Stimulated activated naive CD4-positive, alpha-beta T cell (primary cell): Measurements from ENCODE around the gene GNAQ.
"Not testable (repeated sequence)": the region's sequence is repeated elsewhere in the genome, so short reads cannot be mapped to it uniquely, and the experiment has no call there.

ENCODE experiments used
- DNase-seq, 6 experiments: peaks; one replicate each; lab custom pipeline; 2025; lab: John Stamatoyannopoulos, UW

Gene GNAQ

DNA sequence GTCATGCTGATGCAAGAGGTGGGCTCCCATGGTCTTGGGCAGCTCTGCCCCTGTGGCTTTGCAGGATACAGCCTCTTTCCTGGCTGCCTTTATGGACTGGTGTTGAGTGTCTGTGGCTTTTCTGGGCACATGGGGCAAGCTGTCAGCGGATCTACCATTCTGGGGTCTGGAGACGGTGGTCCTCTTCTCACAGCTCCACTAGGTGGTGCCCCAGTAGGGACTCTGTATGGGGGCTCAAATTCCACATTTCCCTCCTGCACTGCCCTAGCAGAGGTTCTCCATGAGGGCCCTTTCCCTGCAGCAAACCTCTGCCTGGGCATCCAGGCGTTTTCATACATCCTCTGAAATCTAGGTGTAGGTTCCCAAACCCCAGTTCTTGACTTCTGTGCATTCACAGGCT is 340.9 kb downstream of the GNAQ start:
- DNase-seq = not testable (repeated sequence)

DNA sequence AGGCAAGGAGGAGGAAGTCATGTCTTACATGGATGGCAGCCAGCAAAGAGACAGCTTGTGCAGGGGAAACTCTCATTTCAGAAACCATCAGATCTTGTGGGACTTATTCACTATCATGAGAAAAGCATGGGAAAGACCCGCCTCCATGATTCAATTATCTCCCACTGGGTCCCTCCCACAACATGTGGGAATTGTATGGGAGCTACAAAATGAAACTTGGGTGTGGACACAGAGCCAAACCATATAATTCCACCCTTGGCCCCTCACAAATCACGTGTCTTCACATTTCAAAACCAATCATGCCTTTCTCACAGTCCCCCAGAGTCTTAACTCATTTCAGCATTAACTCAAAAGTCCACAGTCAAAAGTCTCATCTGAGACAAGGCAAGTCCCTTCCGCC is 341.5 kb downstream of the GNAQ start:
- DNase-seq = not testable (repeated sequence)

- not testable (repeated sequence) for DNase-seq
Measured at GRCh38 chr9:77687737-77688136, 343.9 kb downstream of the GNAQ start.

DNA sequence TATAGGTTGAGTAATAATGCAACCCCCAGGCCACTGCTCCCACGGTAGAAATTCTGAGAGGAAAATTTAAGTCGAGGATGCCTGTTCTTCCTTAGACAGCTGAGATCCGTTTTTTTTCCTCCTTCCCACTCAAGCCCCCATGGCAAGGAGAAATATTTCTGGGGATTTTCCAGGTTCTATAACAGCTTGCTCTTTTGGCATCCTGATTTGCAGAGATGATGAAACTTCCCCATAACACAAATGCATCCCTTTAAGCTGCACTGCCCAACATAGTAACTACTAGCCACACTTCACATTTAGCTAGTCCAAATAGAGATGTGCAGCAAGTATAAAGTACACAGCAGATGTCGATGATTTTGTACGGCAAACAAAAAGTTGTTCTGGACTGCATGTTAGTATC is 351.0 kb downstream of the GNAQ start:
- no peak for DNase-seq

GRCh38 chr9:77679661-77680368 is 351.8 kb downstream of the GNAQ start:
- DNase-seq = no peak

- DNase-seq = no peak
Measured at GRCh38 chr9:77679088-77679487, 352.5 kb downstream of the GNAQ start.

GRCh38 chr9:77677957-77678535 is 353.6 kb downstream of the GNAQ start:
- DNase-seq = no peak

- DNase-seq = no peak
Measured at GRCh38 chr9:77677397-77677796, 354.2 kb downstream of the GNAQ start.

DNA sequence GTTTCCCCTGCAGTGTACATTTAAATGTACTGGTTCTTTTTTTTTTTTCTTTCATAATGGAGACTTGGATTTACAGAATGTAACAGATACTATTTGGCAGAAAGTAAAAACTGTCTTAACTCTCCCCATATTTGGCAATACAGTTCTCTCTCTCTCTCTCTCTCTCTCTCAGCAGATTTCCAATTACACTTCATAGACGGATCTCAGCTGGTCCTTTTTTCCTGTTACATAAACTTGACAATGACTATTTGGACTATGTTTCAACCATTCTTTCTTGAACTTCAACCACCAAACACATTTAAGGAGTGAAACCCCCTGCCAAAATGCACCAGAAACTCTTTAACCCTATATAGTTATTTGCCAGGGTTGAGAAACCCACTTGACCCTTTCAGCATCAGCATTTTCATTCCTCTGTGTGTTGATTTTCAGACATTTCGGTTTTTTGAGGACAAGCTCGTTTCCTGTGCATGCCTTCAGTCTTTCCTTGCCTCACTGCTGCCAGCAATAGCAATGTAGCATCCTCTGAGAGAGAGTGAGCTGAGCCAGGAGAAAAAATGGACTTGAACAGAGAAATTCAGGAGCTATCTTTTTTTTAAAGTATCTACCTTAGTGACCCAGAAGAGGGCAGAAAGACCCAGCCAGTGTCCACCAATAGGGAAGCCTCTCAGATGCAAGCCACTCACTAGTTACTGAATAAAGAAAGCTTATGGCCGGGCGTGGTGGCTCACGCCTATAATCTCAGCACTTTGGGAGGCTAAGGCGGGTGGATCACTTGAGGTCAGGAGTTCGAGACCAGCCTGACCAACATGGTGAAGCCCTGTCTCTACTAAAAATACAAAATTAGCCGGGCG is 357.4 kb downstream of the GNAQ start:
- DNase-seq = no peak

- no peak for DNase-seq
Measured at GRCh38 chr9:77672183-77672582, 359.4 kb downstream of the GNAQ start.

DNA sequence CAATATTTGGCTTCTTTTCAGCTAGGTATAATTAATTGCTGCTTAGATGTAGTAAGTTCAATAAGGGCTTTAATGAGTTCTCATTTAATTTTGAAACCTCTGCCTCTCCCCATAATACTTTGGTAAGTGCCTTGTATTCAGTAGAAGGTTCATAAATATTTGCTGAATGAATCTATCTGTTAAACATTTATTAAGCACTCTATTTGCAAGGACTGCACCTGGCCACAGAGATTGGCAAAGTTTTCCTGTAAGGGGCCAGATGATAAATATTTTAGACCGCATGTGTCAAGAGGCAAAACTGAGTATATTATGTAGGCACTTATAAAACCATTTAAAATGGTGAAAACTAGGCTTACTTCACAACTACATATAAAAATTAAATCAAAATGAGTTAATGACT is 364.5 kb downstream of the GNAQ start:
- DNase-seq = no peak
